ENCODE results near the gene KCNIP1.

- TF ChIP-seq CTCF (IDR thresholded peaks at IDR 0.05) (no peak), POLR2A (IDR thresholded peaks at IDR 0.05; ENCODE audit: low read depth) (no peak)
These were observed 35.1 kb upstream of the KCNIP1 start for GRCh38 chr5:170468633-170469285.

Data from esophagus muscularis mucosa (tissue), 3 donors.